Stimulated activated naive CD8-positive, alpha-beta T cell treated with anti-CD3 and anti-CD28 coated beads, Interleukin-15, amount 100 ng/mL, for 72 hours (primary cell): ENCODE measurements around the gene CAMTA1.

ENCODE experiments used
- ATAC-seq: fragments of 150-1000 bp; cut with Tn5 transposase; 2 replicates; pipeline ENCODE4 v1.10.0; 2021; ENCODE audit warnings: mild to moderate bottlenecking, moderate library complexity
- DNase-seq, 2 donors: peaks; one replicate each; pipeline ENCODE4 v3.0.0; 2021 to 2022
- H3K27ac Mint-ChIP-seq, 2 donors: one replicate each; pipeline ENCODE4 v1.8.0; 2022; ENCODE audit warnings: mild to moderate bottlenecking in 2 of 2, mixed read lengths in 2 of 2, moderate library complexity in 2 of 2
- H3K27me3 Mint-ChIP-seq: one replicate; pipeline ENCODE4 v1.8.0; 2022; ENCODE audit warnings: mixed read lengths
- H3K4me1 Mint-ChIP-seq: one replicate; pipeline ENCODE4 v1.8.0; 2022; ENCODE audit warnings: mild to moderate bottlenecking, mixed read lengths
- H3K4me3 Mint-ChIP-seq, 2 donors: one replicate each; pipeline ENCODE4 v1.8.0; 2022; ENCODE audit warnings: mild to moderate bottlenecking in 2 of 2, mixed read lengths in 2 of 2, moderate library complexity in 1 of 2
- H3K9me3 Mint-ChIP-seq, 2 donors: one replicate each; pipeline ENCODE4 v1.8.0; 2022; ENCODE audit warnings: mixed read lengths in 2 of 2

CAMTA1 gene

DNA sequence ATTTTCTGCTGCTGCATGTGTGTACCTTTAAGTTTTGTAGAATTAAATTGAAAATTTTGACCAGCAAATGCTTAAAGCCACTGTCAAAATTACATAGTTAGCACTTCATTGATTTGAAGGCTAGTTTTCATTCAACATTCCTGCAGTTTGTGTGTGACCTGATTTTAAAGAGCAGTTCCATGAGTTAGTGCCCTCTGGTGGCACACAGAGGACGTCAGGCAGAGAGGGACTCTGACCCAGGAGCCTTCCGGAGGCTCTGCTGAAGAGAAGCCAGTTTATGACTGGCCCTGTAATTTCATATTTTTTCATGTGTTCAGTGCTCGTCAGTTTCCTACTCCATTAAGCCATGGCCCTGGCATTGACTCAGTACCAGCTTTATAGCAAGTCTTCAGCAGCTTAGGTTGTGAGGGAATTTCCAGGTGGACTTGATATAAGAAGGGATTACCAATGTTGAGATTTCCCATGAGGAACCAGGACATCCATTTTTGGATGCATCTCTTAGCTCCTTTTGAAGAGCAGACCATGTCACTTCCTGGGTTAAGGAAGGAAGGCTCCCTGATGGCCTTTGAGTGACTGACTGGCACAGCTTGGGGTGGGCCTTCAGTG lies 104.7 kb downstream of the CAMTA1 start:
- H3K4me3 Mint-ChIP-seq: no peak overlapping the region
- H3K9me3 Mint-ChIP-seq: no peaks in the 10 kb centered on the region
- H3K27me3 Mint-ChIP-seq: no peaks in the 10 kb centered on the region
- no peak overlapping the region for H3K27ac Mint-ChIP-seq
- DNase-seq (peak; percentile 13 to 30), ATAC-seq (peak; percentile 65)
- peaks cover 14% of the 10 kb centered on the region for H3K4me1 Mint-ChIP-seq

GRCh38 chr1:6890686-6891085 lies 105.4 kb downstream of the CAMTA1 start:
- H3K4me3 Mint-ChIP-seq: no peak overlapping the region
- ATAC-seq (no peak), DNase-seq (no peak)
- no peaks in the 10 kb centered on the region for H3K9me3 Mint-ChIP-seq
- peaks cover 11% of the 10 kb centered on the region for H3K4me1 Mint-ChIP-seq
- no peaks in the 10 kb centered on the region for H3K27me3 Mint-ChIP-seq
- H3K27ac Mint-ChIP-seq: no peak overlapping the region

DNA sequence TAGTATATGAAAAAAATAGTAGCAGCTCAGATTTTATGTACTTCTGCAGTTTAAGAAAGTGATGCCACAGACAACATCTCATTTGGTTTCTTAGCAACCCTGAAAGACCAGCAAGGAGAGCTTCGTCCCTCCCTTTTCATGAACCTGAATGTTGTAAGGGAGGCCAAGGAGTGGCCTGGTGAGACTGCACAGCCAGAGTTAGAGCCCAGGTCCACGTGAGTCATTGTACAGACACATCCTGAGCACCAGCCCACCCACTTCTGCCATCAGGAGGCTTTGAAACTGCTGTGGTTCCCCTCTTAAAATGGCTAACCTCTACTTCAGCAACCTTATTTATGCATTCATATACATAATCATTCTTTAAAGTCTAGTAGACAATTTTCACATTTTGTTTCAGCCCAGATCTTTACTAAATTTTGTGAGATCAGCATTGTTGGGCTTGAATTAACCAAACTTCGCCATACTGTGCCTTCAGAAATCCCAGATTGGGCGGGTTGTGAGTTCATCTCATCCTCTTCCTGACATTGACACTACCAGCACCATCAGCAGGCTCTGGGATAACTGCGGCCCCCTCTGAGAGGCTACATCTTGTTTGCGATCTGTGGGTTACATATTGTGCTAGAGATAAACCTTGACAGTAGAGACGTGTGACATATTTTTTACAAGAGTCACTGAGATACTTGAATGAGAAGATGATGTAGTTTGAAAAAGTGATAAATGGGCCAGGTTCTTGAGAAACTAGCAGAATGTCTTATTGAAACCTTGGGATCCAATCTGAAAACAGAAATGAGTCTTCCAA lies 106.7 kb downstream of the CAMTA1 start:
- ATAC-seq (peak; percentile 86), DNase-seq (peak in 1 of 2 donors; percentile 18)
- H3K9me3 Mint-ChIP-seq: no peaks in the 10 kb centered on the region
- no peak overlapping the region for H3K4me3 Mint-ChIP-seq
- H3K27me3 Mint-ChIP-seq: no peaks in the 10 kb centered on the region
- no peak overlapping the region for H3K27ac Mint-ChIP-seq
- H3K4me1 Mint-ChIP-seq: peaks cover 7% of the 10 kb centered on the region

GRCh38 chr1:6893388-6893787 lies 108.1 kb downstream of the CAMTA1 start:
- Mint-ChIP-seq H3K9me3 (no peaks in the 10 kb centered on the region), H3K4me1 (peaks cover 7% of the 10 kb centered on the region), H3K27me3 (no peaks in the 10 kb centered on the region), H3K27ac (peak overlapping the region in 1 of 2 donors; percentile 55), H3K4me3 (no peak overlapping the region)
- DNase-seq (no peak), ATAC-seq (no peak)

DNA sequence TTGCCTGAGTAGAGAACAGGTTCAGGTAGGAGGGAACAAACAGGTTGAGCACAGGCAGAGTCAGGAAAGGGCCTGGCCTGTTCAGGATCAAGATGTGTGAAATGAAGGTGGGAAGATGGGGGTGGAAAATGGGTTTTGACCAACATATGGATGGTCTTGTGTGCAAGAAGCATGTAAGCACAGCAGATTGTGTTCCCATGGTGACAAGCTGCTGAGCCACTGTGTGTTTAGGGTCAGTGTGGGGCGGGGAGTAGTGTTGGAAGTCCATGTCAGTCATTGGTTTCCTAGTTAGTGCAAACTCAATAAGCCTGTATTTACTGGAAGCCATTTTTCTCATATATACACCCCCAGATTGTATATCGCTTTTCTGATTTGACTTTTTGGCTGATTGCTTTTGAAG lies 111.9 kb downstream of the CAMTA1 start:
- ATAC-seq (no peak), DNase-seq (no peak)
- Mint-ChIP-seq H3K27ac (no peak overlapping the region), H3K27me3 (no peaks in the 10 kb centered on the region), H3K9me3 (no peaks in the 10 kb centered on the region), H3K4me3 (no peak overlapping the region), H3K4me1 (peaks cover 3% of the 10 kb centered on the region)

GRCh38 chr1:6898974-6899539 lies 113.8 kb downstream of the CAMTA1 start:
- ATAC-seq: no peak
- Mint-ChIP-seq H3K27me3 (no peaks in the 10 kb centered on the region), H3K4me1 (no peaks in the 10 kb centered on the region), H3K9me3 (no peaks in the 10 kb centered on the region), H3K4me3 (no peak overlapping the region), H3K27ac (no peak overlapping the region)
- no peak for DNase-seq

DNA sequence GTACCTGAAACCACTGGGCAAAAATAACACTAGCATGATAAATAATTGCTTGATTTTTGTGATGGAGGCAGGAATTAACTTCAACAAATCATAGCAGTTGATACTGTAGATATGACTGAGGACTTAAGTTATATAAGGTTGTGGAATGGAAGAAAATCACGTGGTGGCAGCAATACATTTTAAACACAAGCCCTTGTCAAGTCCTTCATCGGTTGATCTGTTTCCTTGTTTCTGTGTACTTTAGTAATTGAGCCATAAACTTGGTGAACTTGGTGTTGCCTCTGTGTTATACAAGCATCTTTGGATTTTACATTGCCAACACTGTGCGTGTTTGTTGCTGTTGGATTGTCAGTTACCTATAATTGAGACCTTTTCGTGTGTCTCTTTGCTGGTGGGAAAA lies 114.4 kb downstream of the CAMTA1 start:
- Mint-ChIP-seq H3K4me3 (no peak overlapping the region), H3K4me1 (no peaks in the 10 kb centered on the region), H3K27me3 (no peaks in the 10 kb centered on the region), H3K9me3 (no peaks in the 10 kb centered on the region), H3K27ac (no peak overlapping the region)
- DNase-seq (no peak), ATAC-seq (no peak)

DNA sequence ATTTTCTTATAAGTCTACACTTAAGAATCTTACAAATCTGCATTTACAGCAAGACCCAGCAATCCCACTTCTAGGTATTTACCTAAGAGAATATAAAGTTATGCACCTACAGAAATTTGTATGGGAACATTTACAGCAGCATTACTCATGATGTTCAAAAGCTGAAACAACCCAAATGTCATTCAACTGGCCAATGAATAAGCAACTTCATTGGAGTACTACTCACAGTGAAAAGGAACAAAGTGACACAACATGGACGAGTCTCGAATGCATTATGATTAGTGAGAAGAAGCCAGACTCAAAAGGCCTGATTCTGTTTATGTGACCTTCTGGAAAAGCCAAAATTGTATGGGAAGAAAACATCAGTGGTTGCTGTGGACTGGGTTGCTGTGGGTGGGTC lies 116.9 kb downstream of the CAMTA1 start:
- no peak for DNase-seq
- peaks cover 4 to 6% of the 10 kb centered on the region in 2 donors for H3K9me3 Mint-ChIP-seq
- no peak overlapping the region for H3K4me3 Mint-ChIP-seq
- H3K27me3 Mint-ChIP-seq: peaks cover 6% of the 10 kb centered on the region
- no peaks in the 10 kb centered on the region for H3K4me1 Mint-ChIP-seq
- no peak for ATAC-seq
- peak overlapping the region in 1 of 2 donors; percentile 10 for H3K27ac Mint-ChIP-seq

DNA sequence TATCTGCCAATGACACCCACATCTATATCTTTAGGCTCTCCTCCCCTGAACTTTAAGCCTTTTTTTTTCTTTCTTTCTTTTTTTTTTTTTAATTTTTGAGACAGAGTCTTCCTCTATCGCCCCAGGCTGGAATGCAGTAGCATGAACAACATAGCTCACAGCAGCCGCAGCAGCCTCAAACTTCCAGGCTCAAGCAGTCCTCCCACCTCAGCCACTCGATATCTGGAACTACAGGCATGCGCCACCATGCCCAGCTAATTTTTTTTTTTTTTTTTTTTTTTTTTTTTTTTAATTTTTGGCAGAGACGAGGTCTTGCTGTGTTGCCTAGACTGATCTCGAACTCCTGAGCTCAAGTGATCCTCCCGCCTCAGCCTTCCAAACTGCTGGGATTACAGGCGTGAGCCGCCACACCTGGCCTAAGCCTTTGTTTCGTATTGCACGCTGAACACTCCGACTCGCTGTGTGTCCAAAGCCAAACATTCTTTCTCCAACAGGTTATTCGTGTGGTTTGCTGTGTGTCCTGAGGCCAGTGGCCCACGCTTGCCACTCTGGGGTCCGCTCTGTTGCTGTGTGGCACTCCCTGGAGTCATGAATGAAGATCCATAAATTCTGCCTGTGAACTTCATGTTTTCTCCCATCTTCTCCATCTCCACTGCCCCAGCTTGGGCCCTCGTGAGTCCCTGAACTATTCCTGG lies 119.4 kb downstream of the CAMTA1 start:
- Mint-ChIP-seq H3K27me3 (peaks cover 23% of the 10 kb centered on the region), H3K9me3 (peaks cover 4 to 6% of the 10 kb centered on the region in 2 donors), H3K4me3 (no peak overlapping the region), H3K27ac (peak overlapping the region in 1 of 2 donors; percentile 29), H3K4me1 (peaks cover 9% of the 10 kb centered on the region)
- DNase-seq: no peak
- no peak for ATAC-seq

GRCh38 chr1:6905331-6905730 lies 120.1 kb downstream of the CAMTA1 start:
- ATAC-seq (no peak), DNase-seq (no peak)
- H3K27me3 Mint-ChIP-seq: peaks cover 29% of the 10 kb centered on the region

GRCh38 chr1:6905790-6906189 lies 120.5 kb downstream of the CAMTA1 start:
- Mint-ChIP-seq H3K27me3 (peaks cover 34% of the 10 kb centered on the region), H3K4me3 (no peak overlapping the region), H3K27ac (no peak overlapping the region), H3K9me3 (peaks cover 4 to 6% of the 10 kb centered on the region in 2 donors), H3K4me1 (peaks cover 9% of the 10 kb centered on the region)
- no peak for DNase-seq
- ATAC-seq: no peak

More at GRCh38 chr1:6905331-6905730, 120.1 kb downstream of the CAMTA1 start:
- Mint-ChIP-seq H3K4me1 (peaks cover 9% of the 10 kb centered on the region), H3K27ac (no peak overlapping the region), H3K4me3 (no peak overlapping the region), H3K9me3 (peaks cover 4 to 6% of the 10 kb centered on the region in 2 donors)

DNA sequence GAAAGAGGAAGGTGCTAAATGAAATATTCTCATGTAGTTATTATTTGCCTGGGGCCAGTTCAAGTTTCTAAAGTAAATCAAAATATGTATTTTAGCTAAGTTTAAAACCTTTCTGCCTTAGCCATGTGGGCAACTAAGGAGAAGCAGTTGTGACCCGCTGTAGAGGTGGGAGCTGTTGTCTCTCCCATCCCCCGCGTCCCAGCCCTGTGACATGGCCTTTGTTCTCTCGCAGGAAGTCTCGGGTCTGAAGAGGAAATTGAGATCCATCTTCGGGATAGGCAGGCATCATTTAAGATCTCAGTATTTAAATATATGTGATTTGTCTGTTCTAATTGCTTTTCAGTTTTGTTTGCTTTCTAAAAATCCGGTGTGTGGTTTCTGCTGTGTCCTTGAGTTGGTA lies 121.5 kb downstream of the CAMTA1 start:
- peaks cover 4 to 6% of the 10 kb centered on the region in 2 donors for H3K9me3 Mint-ChIP-seq
- peaks cover 9% of the 10 kb centered on the region for H3K4me1 Mint-ChIP-seq
- no peak overlapping the region for H3K4me3 Mint-ChIP-seq
- H3K27ac Mint-ChIP-seq: no peak overlapping the region
- DNase-seq: no peak
- ATAC-seq: no peak
- peaks cover 44% of the 10 kb centered on the region for H3K27me3 Mint-ChIP-seq

DNA sequence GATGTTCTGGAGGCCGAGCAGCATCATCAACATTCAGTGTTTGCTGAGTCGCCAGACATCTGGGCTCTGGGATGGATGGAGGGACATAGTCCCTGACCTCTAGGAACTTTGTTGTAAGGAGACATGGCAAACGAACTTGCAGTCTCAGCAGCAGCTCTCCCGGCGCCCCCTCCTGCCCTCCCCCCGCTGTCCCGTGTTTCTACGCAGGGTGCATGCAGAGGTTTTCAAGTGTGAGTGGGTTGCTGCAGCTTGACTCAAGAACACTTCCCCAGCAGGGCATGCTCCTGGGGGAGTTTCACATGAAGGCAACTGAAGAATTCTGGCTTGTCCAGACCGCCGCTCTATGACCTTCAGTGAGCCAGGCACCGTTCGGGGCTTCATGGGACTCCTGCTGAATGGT lies 121.9 kb downstream of the CAMTA1 start:
- peaks cover 46% of the 10 kb centered on the region for H3K27me3 Mint-ChIP-seq
- peaks cover 9% of the 10 kb centered on the region for H3K4me1 Mint-ChIP-seq
- H3K4me3 Mint-ChIP-seq: no peak overlapping the region
- DNase-seq (no peak), ATAC-seq (no peak)
- H3K27ac Mint-ChIP-seq: no peak overlapping the region
- H3K9me3 Mint-ChIP-seq: peaks cover 4 to 6% of the 10 kb centered on the region in 2 donors

GRCh38 chr1:6907676-6908434 lies 122.6 kb downstream of the CAMTA1 start:
- no peak overlapping the region for H3K4me3 Mint-ChIP-seq
- no peak overlapping the region for H3K27ac Mint-ChIP-seq
- H3K4me1 Mint-ChIP-seq: peaks cover 9% of the 10 kb centered on the region
- DNase-seq (no peak), ATAC-seq (no peak)
- H3K9me3 Mint-ChIP-seq: peaks cover 4 to 6% of the 10 kb centered on the region in 2 donors
- peaks cover 50% of the 10 kb centered on the region for H3K27me3 Mint-ChIP-seq

- no peak overlapping the region for H3K4me3 Mint-ChIP-seq
- peaks cover 6 to 8% of the 10 kb centered on the region in 2 donors for H3K9me3 Mint-ChIP-seq
- peaks cover 61% of the 10 kb centered on the region for H3K27me3 Mint-ChIP-seq
- ATAC-seq: no peak
- H3K27ac Mint-ChIP-seq: no peak overlapping the region
- H3K4me1 Mint-ChIP-seq: peaks cover 9% of the 10 kb centered on the region
- no peak for DNase-seq
These were observed 124.1 kb downstream of the CAMTA1 start for GRCh38 chr1:6909401-6909800.
